Dermis microvascular lymphatic vessel endothelial cell (primary cell): Measurements from ENCODE around the gene PKD1L1. TPM values are rescaled to one million over a fixed set of nuclear protein-coding genes. Genes with fewer than 3 reads are reported as not detected.
"Not testable (repeated sequence)": the region's sequence is repeated elsewhere in the genome, so short reads cannot be mapped to it uniquely, and the experiment has no call there.

Experiments
- DNase-seq, 2 donors: peaks; one replicate each; pipeline versions ENCODE4 v3.0.0 to v3.0.0-alpha.2; 2010; ENCODE audit warnings: low read depth in 2 of 2
- total RNA-seq: library from RNA; depleted of rRNA; stranded (reverse); fragments of >200 nt; gene quantifications from 2 replicates; pipeline ENCODE4 v1.2.1, GENCODE V29; 2014

Gene PKD1L1
- total RNA-seq, 1 donor from 2014 or later = 0.77 TPM

- DNase-seq = peak in 1 of 2 donors; percentile 67
Measured at GRCh38 chr7:47771336-47771989, 176.8 kb downstream of the PKD1L1 start.

DNA sequence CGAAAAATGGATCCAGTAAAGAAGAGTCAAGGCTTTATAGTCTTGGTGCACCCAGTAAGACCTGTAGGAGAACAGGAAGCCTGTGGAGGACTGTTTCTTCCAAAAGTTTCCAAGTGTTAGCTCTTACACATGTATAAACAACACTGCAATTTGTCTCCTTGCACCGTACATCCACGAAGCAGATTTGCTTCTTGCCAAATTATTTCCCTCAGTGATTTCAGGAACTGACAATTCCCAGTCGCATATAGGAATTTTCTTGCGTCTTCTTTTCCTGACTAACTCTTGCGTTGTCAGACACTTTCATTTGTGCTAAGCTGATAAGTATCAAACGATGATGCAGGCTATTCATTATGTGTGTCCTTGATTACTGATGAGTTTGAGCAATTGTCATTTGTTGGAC, 182.1 kb downstream of the PKD1L1 start:
- no peak for DNase-seq

- DNase-seq = peak in 1 of 2 donors; percentile 48
Measured at GRCh38 chr7:47765373-47765979, 182.8 kb downstream of the PKD1L1 start.

- no peak for DNase-seq
Measured at GRCh38 chr7:47764746-47765145, 183.5 kb downstream of the PKD1L1 start.

GRCh38 chr7:47763063-47763974, 184.9 kb downstream of the PKD1L1 start:
- peak; percentile 37 to 66 for DNase-seq

DNA sequence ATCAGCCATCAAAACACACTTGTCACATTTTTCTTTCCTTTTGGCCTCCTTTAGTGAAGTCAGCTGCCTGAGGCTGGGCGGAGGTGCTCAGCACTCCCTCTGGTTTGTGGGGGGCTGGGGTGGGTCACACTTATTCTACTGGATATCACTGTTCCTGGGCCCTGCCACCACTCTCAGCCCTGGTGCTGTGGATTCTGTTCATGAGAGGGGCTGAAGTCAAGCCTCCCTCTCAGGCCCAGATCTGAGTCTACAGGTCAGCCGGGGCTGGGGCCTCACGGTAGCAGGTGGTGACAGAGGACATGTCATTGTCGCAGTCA, 185.6 kb downstream of the PKD1L1 start:
- no peak for DNase-seq

- no peak for DNase-seq
Measured at GRCh38 chr7:47762207-47762606, 186.1 kb downstream of the PKD1L1 start.

DNA sequence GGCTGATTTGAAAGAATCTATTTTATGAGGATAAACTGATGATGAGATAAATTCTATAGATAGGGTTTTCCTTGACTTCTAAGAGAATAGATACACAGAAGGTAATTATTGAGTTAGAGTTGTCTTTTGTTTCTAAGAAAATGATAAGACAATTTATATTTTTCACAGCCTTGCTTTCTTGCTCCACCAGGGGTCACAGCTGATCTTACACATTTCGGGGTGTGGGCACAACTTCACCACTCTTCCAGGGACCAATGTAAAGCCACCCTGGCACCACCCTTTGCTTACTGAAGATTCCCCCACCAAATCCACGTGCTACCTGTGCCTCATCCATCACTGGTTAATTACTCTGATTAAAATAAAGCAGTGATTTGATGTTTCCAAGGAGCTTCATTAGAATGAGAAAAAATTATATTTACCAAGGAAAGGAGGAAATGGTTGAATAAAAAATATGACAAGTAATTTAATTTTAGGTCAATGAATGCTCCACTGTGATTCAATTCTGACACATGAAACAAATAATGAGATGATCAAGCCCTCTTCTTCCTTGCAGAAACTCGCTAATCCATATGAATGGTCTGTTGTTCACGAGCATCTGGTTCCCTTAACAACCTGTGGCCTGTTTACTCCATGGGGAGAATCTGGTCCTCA, 189.1 kb downstream of the PKD1L1 start:
- no peak for DNase-seq

DNA sequence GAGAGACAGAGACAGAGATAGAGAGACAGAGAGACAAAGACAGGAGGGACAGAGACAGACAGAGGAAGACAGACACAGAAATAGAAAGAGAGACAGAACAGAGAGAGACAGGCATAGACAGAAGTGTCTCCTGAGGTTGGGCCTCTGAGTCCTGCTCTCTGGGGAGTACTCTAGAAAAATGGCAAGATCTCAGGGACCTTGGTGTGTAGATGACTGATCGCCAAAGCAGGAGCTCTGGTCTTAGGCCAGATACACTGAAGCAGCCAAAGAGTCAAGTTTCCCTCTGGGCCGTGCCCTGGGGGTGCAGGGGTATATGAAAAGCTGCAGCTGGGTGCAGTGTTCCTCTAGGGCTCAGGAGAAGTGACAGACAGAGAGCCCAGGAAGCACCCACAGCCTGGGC, 189.7 kb downstream of the PKD1L1 start:
- no peak for DNase-seq

GRCh38 chr7:47757921-47758411, 190.3 kb downstream of the PKD1L1 start:
- no peak for DNase-seq

DNA sequence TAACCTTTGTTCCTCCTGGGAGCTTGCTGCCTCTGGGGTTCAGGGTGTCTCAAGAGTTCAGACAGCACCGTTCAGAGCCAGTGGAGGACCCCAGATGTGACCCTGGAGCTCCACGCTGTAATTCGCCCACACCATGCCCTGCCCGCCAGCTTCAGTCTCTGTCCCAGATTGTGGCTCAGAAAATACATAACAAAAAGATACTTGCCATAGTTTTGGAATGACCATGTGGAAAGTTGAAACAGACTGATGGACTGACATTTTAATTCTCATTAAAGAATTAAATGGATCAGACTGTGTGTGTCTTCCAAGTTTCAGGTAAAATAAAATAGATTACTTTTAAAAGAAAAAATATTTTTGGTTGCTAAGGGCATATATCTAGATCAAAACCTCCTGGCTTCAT, 191.6 kb downstream of the PKD1L1 start:
- DNase-seq = no peak

GRCh38 chr7:47755248-47755647, 193.0 kb downstream of the PKD1L1 start:
- DNase-seq = no peak

DNA sequence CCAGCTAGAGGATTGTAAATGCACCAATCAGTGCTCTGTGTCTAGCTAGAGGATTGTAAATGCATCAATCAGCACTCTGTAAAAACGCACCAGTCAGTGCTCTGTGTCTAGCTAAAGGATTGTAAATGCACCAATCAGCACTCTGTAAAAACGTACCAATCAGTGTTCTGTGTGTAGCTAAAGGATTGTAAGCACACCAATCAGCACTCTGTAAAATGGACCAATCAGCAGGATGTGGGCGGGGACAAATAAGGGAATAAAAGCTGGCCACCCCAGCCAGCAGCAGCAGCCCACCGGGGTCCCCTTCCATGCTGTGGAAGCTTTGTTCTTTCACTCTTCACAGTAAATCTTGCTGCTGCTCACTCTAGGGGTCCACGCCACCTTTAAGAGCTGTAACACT, 196.5 kb downstream of the PKD1L1 start:
- not testable (repeated sequence) for DNase-seq

DNA sequence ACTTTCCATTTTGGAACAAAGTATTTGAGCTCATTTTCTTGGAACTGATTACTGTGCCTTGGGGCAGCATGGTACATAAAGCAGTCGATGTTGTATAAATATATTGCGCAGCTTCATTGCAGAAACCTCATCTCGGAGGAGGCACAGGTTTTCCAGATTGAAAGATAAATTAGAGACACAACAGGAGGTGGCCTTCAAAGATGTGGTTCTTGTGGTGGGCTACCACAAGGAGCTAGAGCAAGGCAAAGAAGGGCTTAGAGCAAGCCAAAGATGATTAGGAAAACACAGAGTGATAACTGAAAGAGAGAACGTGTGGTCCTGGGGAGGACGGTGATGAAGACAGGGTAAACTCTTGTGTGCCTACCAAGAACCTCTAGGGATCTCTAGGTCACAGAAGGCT, 197.2 kb downstream of the PKD1L1 start:
- DNase-seq = no peak

DNA sequence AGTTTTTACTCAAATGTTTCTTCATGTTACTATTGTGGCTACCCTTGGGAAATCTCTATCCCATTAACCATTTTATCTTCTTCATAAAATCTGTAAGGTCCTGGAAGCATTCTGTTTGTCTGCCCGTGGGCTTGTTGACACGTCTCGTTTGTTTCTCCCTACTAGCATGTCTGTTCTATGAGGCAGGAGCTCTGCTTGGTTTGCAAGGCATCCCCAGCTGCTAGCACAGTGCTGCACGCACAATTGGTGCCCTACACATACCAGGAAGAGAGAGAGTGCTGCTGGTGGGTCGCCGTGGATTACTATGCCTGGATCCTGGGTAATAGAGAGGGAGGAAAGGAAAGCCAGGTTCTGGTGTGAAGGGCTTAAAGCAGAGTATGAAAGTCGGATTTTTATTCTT, 200.2 kb downstream of the PKD1L1 start:
- DNase-seq = no peak

DNA sequence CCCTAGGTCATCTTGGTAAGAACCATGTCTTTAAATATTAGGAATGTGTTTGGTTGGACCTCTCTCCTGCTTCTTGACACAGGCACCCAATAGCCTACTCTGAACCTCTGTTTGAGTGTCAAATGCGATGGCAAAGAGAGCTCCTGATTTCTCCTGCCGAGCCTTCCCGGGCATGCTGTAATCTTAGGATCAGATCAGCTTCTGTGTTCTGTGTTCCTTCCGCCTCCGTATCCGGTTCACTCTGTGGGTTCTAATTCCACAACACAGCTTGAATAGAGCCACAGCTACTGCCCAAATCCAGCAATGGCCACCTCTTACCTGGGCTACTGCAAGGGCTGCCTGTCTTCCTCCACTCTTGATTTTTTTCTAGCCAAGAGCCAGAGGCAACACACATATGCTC, 201.1 kb downstream of the PKD1L1 start:
- DNase-seq = no peak

DNA sequence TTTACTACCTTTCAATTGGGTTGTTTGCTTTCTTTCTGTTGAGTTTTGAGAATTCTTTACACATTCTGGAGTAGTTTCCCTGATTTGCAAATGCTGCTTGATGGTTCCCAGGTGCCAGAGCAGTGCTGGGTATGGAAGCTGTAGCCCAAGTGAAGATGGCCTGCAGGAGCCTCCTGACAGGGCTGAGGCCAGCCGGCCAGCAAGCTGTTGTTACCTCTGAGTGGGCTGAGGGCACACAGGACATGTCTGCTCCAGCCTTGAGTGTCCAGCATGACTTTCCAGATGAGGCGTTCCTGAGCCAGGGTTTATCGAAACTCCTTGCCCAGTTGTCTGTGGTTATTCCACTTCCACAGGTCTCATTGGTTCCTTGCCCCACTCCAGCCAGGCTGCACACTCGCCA, 201.8 kb downstream of the PKD1L1 start:
- no peak for DNase-seq

- DNase-seq = no peak
Measured at GRCh38 chr7:47744883-47745282, 203.4 kb downstream of the PKD1L1 start.

GRCh38 chr7:47743965-47744591, 204.2 kb downstream of the PKD1L1 start:
- peak in 1 of 2 donors; percentile 24 for DNase-seq

DNA sequence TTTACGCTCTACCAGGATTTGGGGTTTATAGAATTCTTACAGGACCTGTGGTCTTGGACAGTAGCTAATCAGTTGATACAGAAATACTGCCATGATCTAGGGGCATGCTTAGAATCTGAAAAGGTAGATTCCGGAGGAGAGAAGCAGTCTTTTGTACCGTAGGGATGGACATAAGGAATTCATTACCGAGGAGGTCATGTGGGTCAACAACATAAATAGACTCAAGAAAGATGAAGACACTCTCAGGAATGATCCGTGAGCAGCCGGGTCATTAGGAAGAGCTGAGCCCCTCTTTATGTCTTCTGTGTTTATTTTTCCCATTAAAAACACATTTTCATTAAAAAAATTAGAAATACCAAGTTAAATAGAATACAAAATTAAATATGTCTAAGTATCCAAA, 206.3 kb downstream of the PKD1L1 start:
- DNase-seq = no peak

DNA sequence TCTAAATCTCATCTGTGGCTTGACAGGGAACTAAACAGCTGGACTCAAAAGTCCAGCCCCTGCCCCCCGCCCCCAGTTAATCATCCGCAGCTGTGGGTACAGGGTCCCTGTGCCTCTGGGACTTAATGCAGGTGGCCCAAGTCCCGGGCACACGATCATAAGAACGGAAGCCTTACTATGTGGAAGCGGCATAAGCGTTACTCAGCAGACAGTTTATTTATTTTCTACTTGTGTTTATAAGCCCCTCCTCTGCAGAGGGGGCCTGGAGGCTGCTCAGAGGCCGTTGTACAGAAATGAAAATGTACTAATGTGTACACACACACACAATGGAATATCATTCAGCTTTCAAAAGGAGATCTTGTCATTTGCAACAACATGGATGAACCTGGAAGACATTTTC, 208.4 kb downstream of the PKD1L1 start:
- DNase-seq = no peak
